MM.1S (cell line): ENCODE measurements around the gene PCDHB9.

Experiments
- EZH2 ChIP-seq: fragments of 300-600 bp; sonication (generic); optimal IDR thresholded peaks from 2 replicates; pipeline ENCODE3; 2017; ENCODE audit warnings: low read depth, mild to moderate bottlenecking, antibody characterized with exemption, low read length, mixed read lengths
- EZH2phosphoT487 ChIP-seq: fragments of 300-600 bp; sonication (generic); IDR thresholded peaks from 2 replicates; pipeline ENCODE4 v1.6.1; 2018; ENCODE audit warnings: antibody characterized with exemption, low read length
- TF ChIP-seq, protein P1 (sequence below): fragments of 300-600 bp; sonication (generic); IDR thresholded peaks from 2 replicates; pipeline ENCODE4 v1.5.1; 2016; ENCODE audit warnings: antibody characterized with exemption, low read length, mixed read lengths

DNA sequence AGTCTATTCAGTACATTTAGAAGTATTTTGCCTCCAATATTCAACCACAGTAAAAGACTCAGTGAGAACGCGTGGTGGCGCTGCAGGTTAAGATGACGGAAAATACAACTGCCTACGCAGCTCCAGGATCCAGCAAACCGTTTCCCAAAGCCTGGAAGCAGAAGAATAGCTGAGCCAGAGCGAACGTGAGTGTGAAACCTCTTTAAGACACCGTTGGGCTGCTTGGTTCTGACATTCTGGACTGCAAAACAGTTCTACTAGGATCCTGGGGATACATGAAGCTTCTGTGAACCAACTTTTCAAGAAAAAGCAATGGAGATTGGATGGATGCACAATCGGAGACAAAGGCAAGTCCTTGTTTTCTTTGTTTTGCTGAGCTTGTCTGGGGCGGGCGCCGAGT lies 4.7 kb upstream of the PCDHB9 start, which contains the start of gene PCDHB16:
- TF ChIP-seq, protein P1, sequence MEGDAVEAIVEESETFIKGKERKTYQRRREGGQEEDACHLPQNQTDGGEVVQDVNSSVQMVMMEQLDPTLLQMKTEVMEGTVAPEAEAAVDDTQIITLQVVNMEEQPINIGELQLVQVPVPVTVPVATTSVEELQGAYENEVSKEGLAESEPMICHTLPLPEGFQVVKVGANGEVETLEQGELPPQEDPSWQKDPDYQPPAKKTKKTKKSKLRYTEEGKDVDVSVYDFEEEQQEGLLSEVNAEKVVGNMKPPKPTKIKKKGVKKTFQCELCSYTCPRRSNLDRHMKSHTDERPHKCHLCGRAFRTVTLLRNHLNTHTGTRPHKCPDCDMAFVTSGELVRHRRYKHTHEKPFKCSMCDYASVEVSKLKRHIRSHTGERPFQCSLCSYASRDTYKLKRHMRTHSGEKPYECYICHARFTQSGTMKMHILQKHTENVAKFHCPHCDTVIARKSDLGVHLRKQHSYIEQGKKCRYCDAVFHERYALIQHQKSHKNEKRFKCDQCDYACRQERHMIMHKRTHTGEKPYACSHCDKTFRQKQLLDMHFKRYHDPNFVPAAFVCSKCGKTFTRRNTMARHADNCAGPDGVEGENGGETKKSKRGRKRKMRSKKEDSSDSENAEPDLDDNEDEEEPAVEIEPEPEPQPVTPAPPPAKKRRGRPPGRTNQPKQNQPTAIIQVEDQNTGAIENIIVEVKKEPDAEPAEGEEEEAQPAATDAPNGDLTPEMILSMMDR, result peak; percentile 40
- no peak for TF ChIP-seq EZH2
- no peak for TF ChIP-seq EZH2phosphoT487
